Activated T-helper 1 cell treated with anti-CD3 and anti-CD28 coated beads, Interleukin-2, amount 50 U/mL, for 16 hours (primary cell): ENCODE results near the gene ANO10.
"Not testable (repeated sequence)": the region's sequence is repeated elsewhere in the genome, so short reads cannot be mapped to it uniquely, and the experiment has no call there.

Source experiments
- DNase-seq, 2 donors: peaks; one replicate each; pipeline ENCODE4 v3.0.0-alpha.2; 2020; ENCODE audit warnings: low read depth in 1 of 2, low spot score in 1 of 2

The ANO10 gene

DNA sequence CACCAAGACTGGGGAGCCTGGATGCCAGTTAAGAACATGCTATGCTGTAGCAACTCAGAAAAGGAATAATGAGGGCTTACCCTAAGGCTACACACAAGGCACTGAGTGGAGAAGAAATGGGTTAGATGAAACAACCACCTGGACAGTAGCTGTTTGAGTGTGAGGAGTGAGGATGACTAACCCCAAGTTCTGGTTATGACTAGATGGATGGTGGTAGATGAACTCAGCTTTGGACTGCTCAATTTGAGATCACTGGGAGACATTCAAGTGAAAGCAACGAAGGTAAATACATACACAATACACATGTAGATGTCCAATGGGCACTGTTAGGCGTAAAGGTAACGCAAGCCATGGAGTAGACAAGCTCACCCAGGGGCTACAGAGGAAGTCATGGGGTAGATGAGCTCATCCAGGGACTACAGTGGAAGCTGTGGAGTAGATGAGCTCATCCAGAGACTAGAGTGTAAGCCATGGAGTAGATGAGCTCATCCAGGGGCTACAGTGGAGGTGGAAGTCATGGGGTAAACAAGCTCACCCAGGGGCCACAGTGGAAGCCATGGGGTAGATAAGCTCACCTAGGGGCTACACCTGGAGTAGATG lies 98.3 kb downstream of the ANO10 start:
- DNase-seq: no peak

- no peak for DNase-seq
Measured at GRCh38 chr3:43522727-43523362, 99.0 kb downstream of the ANO10 start.

DNA sequence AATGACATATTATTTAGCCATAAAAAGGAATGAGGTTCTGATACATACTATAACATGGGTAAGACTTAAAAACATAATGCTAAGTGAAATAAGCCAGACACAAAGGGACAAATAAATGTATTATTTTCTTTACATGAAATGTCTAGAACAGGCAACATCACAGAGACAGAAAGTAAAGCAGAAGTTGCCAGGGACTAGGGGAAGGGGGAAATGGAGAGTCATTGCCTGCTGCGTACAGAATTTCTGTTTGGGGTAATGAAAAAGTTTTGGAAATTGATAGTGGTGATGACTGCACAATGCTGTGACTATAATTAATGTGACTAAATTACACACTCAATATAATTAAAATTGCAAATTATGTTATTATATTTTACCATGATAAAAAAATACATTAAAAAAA lies 99.9 kb downstream of the ANO10 start:
- no peak for DNase-seq

DNA sequence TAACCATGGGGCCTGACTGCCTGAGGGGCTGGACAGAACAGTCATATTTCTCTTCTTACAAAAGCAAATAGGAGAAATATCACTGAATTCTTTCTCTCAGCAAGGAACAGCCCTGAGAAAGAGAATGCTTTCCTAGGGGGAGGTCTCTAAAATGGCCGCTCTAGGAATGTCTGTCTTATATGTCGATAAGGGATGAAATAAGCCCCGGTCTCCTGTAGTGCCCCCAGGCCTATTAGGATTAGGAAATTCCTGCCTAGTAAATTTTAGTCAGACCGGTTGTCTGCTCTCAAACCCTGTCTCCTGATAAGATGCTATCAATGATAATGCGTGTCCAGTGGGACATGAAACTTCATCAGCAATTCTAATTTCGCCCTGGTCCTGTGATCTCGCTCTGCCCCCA lies 103.3 kb downstream of the ANO10 start:
- DNase-seq: not testable (repeated sequence)

DNA sequence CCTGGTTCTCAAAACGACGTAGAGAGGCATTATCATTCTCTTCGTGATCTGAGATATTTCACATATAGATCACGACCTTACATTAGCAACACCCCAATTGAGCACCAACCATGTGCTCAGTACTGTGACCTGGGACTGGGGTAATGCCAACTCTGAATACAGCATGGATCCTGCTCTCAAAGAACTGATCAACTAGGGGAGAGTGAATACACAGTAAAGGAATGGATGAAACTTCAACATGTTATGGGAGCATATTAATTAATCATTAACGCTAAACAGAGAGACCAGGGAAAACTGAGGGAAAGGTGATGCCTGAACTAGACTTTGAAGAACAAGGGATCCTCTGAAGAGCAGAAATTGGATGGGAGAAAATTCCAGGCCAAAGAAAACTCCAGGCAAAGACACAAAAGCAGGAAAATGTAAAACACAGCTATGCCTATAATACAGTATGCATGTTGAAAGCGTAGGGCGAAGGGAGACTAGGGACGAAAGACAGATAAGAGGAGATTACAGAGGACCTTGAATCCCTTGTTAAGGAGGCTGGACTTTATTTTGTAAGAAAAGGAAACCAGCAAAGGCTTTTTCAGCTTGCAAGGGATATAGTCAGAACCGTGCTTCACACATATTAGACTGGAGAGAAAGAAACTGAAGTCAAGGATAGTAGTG lies 105.7 kb downstream of the ANO10 start:
- no peak for DNase-seq

DNA sequence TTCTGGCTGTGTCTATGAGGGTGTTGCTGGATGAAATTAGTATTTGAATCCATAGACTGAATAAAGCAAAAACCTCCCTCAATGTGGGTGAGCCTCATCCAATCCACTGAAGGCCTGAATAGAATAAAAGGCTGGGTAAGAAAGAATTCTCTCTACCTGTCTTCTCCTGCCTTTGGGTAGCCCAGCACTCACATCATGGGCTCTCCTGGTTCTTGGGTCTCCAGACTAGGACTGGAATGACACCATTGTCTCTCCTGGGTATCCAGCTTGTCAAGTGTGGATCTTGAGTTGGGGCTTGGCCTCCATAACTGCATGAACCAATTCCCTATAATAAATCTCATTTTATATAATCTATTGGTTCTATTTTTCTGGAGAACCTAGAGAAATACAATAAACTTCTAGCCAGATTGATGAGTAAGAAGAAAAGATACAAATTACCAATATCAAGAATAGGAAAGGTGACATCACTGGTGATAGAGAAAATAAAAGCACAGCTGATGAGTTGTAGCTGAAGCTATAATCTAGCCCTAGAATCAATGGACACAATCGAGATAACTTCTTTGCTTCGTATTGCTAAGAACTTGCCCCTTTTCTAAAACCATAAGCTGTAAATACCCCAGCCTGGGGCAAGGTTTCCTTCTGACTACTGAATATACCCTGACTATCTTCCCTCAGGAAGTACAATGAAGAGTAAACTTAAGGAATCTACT lies 106.4 kb downstream of the ANO10 start:
- DNase-seq: no peak

DNA sequence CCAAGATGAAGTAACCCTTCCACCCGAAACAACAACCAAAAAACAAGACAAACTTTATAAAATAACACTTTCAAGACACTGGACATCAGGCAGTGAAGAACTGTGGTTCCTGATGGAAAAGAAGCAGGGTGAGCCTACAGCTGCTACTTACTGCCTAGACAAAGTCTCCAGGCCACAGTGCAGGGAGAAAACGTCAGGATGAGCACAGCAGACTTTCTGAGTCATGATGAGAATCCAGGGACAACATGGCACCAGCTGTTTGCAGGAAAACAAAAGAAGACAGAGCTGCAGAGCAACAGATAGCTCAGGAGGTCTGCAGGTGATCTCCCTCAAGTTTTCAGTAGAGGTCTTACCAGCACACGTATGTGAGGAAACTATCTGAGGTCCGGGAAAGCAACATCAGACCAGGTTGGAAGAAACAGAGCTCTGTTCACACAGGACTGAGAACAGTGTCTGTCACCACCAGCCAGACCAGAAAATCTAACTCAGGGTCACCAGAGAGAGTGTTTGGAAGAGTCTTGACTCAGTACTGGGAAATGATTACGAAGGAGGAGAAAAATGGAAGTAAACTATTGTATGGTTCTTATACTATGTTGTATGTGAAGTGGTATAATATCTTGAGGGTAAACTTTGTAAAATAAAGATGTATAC lies 108.9 kb downstream of the ANO10 start:
- no peak for DNase-seq

GRCh38 chr3:43506644-43507043 lies 115.2 kb downstream of the ANO10 start:
- DNase-seq: no peak

DNA sequence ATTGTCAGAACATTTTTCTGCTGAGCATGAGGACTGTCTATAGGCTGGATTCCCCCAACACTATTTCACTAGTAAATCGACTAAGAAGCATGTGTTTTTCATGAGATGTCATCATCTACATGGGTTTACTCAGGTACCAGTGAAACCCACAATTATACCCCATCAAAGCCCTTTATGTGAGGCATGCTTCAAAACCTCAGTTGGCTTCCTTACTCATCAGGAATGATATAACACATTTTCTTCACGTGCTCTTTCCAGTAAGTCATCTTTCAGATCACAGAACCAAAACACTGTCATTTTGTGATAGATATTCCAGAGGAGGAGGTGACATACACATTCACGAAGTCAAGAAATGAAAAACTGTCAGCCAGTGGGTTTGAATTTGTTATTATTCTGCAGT lies 116.5 kb downstream of the ANO10 start:
- DNase-seq: no peak

GRCh38 chr3:43503067-43503728 lies 118.6 kb downstream of the ANO10 start:
- no peak for DNase-seq

- no peak for DNase-seq
Measured at GRCh38 chr3:43499256-43499655, 122.6 kb downstream of the ANO10 start.

DNA sequence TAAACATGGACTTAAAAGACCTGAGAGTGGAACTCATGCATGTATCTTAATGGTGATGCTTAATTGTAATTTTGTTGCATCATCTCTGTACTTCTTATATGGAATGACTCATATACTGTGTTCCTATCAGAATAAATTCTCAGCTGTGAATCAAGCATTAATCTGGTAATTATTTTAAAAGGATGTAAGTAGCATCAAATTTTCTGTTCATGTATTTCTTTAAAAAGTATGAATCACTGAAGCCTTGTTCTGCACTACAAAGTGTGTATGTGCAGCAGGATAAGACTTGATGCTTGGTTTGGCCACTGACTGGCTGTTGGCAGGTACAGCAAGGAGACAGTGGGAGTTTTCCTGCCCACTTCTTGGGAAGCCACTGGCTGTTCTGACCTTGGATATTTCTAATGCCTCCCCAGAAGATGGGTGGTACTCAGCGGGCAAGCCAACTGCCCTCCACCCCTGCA lies 123.9 kb downstream of the ANO10 start:
- DNase-seq: no peak

DNA sequence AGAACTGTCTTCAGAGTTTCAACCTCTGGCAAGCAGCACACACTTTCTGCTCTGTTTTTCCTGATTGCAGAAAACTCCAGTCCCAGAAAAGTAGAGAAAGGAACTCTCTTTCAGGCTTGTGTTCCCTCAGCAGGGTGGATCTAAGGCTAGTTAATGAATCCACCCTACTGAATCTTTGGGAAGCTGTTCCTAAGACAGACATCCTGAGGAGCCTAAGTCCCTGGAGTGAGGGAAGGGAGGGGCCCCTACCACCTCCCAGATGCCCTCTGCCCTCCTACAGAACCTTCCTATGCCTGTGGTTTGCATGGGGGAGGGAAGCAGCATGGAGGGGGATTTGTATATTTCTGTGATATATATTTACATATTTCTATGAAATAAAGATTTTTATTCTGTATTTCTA lies 124.4 kb downstream of the ANO10 start:
- DNase-seq: no peak

- DNase-seq: no peak
Measured at GRCh38 chr3:43496740-43497375, 125.0 kb downstream of the ANO10 start.

DNA sequence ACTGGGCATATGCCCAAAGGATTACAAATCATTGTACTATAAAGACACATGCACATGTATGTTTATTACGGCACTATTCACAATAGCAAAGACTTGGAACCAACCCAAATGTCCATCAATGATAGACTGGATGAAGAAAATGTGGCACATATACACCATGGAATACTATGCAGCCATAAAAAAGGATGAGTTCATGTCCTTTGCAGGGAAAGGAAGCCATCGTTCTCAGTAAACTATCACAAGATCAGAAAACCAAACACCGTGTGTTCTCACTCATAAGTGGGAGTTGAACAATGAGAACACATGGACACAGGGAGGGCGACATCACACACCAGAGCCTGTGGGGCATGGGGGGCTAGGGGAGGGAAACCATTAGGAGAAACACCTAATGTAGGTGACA lies 128.9 kb downstream of the ANO10 start:
- DNase-seq: not testable (repeated sequence)

DNA sequence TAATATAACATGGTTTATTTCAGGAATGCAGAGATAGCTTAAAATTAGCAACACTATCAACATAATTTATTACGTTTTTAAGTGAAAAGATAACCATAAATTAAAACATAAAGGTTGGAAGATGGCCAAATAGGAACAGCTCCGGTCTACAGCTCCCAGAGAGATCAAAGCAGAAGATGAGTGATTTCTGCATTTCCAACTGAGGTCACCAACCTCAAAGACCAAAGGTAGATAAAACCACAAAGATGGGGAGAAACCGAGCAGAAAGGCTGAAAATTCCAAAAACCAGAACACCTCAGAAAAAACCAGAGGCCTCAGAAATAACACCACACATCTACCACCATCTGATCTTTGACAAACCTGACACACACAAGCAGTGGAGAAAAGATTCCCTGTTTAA lies 130.0 kb downstream of the ANO10 start:
- not testable (repeated sequence) for DNase-seq

GRCh38 chr3:43490640-43491185 lies 131.1 kb downstream of the ANO10 start:
- no peak for DNase-seq

DNA sequence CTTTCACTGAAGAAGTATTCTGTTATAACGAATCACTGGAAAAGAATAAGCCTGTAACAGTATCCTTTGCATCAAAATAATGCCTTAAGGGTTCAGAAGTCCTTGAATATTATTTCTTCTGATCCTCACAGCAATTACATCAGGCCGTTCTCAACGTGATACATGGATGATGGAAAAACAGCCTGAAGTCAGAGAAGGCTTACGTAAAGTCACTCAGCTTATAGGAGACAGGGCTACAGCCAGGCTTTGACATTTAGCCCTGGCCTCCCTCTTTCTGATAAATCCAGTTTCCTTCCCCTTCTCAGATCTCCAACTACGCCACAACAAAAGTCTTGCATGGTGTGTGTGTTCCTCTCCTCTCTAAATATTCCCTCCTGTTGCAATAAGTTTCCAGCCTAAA lies 131.9 kb downstream of the ANO10 start:
- DNase-seq: no peak

GRCh38 chr3:43485931-43486330 lies 135.9 kb downstream of the ANO10 start:
- no peak for DNase-seq

- DNase-seq: no peak
Measured at GRCh38 chr3:43484926-43485488, 136.8 kb downstream of the ANO10 start.
